ENCODE results near the gene BCAS1. TPM values are rescaled to one million over a fixed set of nuclear protein-coding genes. Genes with fewer than 3 reads are reported as not detected.

The BCAS1 gene
- total and polyA plus RNA-seq, 2 donors (not counting 3 experiments of a cell fraction or from before 2014, with no cell fraction given): not detected

DNA sequence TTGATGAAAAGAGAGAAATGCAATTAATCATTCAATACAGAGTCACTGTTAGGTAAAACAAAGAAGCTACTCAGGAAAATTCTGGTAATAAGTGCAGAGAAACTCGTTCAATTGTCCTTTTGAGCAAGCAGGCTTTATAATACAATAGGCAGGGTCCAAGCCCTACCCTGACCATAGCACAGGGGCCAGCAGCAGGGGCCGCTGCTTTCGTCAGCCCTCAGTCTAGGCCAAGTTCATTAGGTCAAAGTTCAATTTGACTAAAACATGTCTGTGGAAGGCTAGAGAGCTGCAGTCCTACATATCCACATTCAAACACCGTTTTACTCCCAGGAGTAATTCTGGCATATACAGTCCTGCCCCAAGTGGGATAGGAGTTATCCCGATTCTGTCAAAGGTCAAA lies 94.6 kb downstream of the BCAS1 start:
- ChIA-PET CTCF (no interaction called here), POLR2A (no interaction called here)
- no peak overlapping the region for H3K4me3 ChIP-seq (replicated peaks in 1 of 3; ENCODE audit: insufficient read depth in 1 of 3, low read depth in 1 of 3, low read length in 3 of 3)
- intact Hi-C loops (cut with micrococcal nuclease): no loop called here
- no peaks in the 10 kb centered on the region for H3K4me1 ChIP-seq (ENCODE audit: control insufficient read depth, extremely low read depth, insufficient read depth, low read length)
- H3K9me1 ChIP-seq (replicated peaks; ENCODE audit: control insufficient read depth, extremely low read depth, insufficient read depth, low read length): no peaks in the 10 kb centered on the region
- H4K20me1 ChIP-seq (replicated peaks; ENCODE audit: control insufficient read depth, extremely low read depth, insufficient read depth, low read length): no peaks in the 10 kb centered on the region
- FAIRE-seq (no peak), DNase-seq (ENCODE audit: low read depth, low spot score) (no peak)
- H2AFZ ChIP-seq (ENCODE audit: low read depth, low read length): no peak overlapping the region
- dilution Hi-C loops (cut with MboI; ENCODE audit: extremely low pct_ligation_motif_present, low sequenced_read_pairs): no loop called here
- H3K27me3 ChIP-seq (ENCODE audit: control insufficient read depth in 2 of 2, insufficient read depth in 2 of 2, low read length in 2 of 2): peaks cover under 1 to 2% of the 10 kb centered on the region in 2 experiments
- H3K4me2 ChIP-seq (ENCODE audit: insufficient read depth, low read length): no peak overlapping the region
- no peak for TF ChIP-seq FOS (IDR thresholded peaks at IDR 0.05; ENCODE audit: borderline replicate concordance, insufficient read depth, low read length)
- no peak for TF ChIP-seq POLR2AphosphoS5 (IDR thresholded peaks at IDR 0.05; ENCODE audit: insufficient read depth, low read depth, low read length)
- no peak for TF ChIP-seq POLR2A (IDR thresholded peaks at IDR 0.05; ENCODE audit: low read depth, low read length)
- no peak for TF ChIP-seq GATA2 (IDR thresholded peaks at IDR 0.05; ENCODE audit: insufficient read depth, insufficient read length, low read depth, low read length)
- no peak for TF ChIP-seq MYC (IDR thresholded peaks at IDR 0.05; ENCODE audit: low read depth, low read length)
- no peak for TF ChIP-seq EZH2 (IDR thresholded peaks at IDR 0.05; ENCODE audit: borderline replicate concordance, low read depth, low read length, severe bottlenecking)
- TF ChIP-seq, protein P1, sequence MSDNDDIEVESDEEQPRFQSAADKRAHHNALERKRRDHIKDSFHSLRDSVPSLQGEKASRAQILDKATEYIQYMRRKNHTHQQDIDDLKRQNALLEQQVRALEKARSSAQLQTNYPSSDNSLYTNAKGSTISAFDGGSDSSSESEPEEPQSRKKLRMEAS (IDR thresholded peaks at IDR 0.05; ENCODE audit: insufficient read depth, insufficient read length): no peak
- no peak for TF ChIP-seq JUN (IDR thresholded peaks at IDR 0.05; ENCODE audit: borderline replicate concordance, insufficient read depth, insufficient read length, low read depth)
- no peak for TF ChIP-seq CTCF (IDR thresholded peaks at IDR 0.05; ENCODE audit: extremely low read depth in 1 of 2, insufficient read depth in 1 of 2, low read depth in 1 of 2, low read length in 2 of 2)
- no TSS peak for BruUV-seq (replicated peaks)
- no peak overlapping the region for H3K9ac ChIP-seq (replicated peaks; ENCODE audit: extremely low read depth, insufficient read depth, low read length)
- no peak overlapping the region for H3K27ac ChIP-seq (ENCODE audit: insufficient read depth, low read depth, low read length)
- no peaks in the 10 kb centered on the region for H3K79me2 ChIP-seq (ENCODE audit: control insufficient read depth, insufficient read depth, low read length)
- H3K9me3 ChIP-seq (replicated peaks; ENCODE audit: control insufficient read depth, insufficient read depth, low read length): no peaks in the 10 kb centered on the region
- H3K36me3 ChIP-seq (ENCODE audit: control insufficient read depth in 2 of 2, extremely low read depth in 1 of 2, insufficient read depth in 2 of 2, low read length in 2 of 2): no peaks in the 10 kb centered on the region
